H7 (cell line): ENCODE measurements around the gene REXO4. TPM values are rescaled to one million over a fixed set of nuclear protein-coding genes. Genes with fewer than 3 reads are reported as not detected.
A peak's percentile ranks its signal among the peaks of the same experiment; 100 is the strongest.

ENCODE experiments used
- DNase-seq: peaks from one replicate; pipeline ENCODE4 v3.0.0; 2012
- H3K27me3 ChIP-seq: 2 replicates; pipeline ENCODE4 v1.6.0; 2011; ENCODE audit warnings: mild to moderate bottlenecking, low read length; ENCODE audit not compliant: control insufficient read depth, insufficient read depth
- H3K36me3 ChIP-seq: replicated peaks from 2 replicates; pipeline ENCODE4 v1.5.1; 2011; ENCODE audit warnings: low read length; ENCODE audit not compliant: control insufficient read depth, insufficient read depth
- H3K4me3 ChIP-seq: 2 replicates; pipeline ENCODE4 v1.5.1; 2011; ENCODE audit warnings: low read depth, mild to moderate bottlenecking, control low read depth, low read length, moderate library complexity; ENCODE audit not compliant: insufficient read depth
- total RNA-seq: library from RNA; depleted of rRNA; stranded (reverse); fragments of >200 nt; shearing (Covaris generic); gene quantifications from 2 replicates; pipeline ENCODE4 v1.2.3, GENCODE V29; 2014; rRNA removed

The REXO4 gene, protein sequence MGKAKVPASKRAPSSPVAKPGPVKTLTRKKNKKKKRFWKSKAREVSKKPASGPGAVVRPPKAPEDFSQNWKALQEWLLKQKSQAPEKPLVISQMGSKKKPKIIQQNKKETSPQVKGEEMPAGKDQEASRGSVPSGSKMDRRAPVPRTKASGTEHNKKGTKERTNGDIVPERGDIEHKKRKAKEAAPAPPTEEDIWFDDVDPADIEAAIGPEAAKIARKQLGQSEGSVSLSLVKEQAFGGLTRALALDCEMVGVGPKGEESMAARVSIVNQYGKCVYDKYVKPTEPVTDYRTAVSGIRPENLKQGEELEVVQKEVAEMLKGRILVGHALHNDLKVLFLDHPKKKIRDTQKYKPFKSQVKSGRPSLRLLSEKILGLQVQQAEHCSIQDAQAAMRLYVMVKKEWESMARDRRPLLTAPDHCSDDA
- 28.5 and 33.5 TPM in 2 replicates for total RNA-seq

DNA sequence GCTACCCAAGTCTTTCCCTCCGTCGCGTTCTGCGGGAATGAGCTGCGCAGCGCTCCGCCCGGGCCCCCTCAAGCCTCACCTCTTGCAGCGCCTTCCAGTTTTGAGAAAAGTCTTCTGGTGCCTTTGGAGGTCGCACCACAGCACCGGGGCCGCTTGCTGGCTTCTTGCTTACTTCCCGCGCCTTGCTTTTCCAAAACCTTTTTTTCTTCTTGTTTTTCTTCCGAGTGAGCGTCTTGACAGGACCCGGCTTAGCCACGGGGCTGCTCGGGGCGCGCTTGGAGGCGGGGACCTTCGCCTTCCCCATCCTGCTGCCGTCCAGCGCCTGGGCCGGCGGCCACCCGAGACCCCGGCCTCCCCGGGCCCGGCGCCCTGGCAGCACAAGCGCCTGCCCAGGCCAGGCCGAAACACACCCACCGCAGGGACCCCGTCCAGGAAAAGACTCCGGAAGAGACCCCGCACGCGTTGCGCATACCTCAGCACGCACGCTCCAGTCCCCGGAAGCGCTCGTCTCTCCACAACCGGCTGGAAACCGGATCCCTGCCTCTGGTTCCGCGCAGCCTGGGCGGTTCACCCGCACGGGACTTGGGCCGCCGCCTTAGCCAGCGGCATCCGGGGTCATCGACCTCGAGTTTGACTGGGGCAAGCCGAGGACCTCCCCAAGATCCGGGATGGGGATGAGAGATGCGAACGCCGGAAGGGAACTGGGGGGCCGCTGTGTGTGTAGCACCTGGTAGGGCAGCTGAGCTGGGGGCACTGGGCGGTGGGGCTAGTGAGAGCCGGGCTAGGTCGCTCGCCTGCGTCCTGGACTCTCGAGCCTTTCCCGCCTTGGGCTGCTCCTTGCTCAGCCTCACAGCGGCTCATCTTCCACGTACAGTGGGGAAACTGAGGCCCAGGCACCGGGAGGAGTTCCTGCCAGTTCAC, at the start of gene REXO4:
REXO4 (minus strand) TSS at position 470 of the 921 bp plus-strand sequence; CDS start at position 304, 166 bp downstream.
- peaks cover 13% of the 10 kb centered on the region for H3K36me3 ChIP-seq
- peak within 1 kb of the TSS; percentile 74 for H3K4me3 ChIP-seq
- H3K27me3 ChIP-seq: no peaks in the 10 kb centered on the region
- peak; percentile 95 for DNase-seq

DNA sequence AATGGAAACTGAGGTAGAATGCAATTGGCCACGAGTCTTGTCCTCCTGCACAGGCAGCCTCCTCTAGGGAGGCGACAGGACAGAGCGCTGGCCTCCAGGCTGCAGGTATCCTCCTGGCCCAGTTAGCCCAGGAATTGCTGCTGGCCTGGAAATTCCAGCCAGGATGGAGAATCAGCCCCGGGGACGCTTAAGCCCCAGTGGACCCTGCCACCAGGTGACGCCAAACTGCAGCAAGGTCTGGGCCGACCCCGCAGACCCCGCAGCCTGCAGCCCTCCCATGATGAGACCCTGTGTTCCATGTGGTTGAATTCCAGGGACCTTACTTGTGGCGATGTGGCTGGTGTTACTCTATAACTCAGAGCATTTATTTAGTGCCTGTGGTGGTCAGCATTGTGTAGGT, 49.3 kb upstream of the REXO4 start:
- Histone ChIP-seq H3K27me3 (no peaks in the 10 kb centered on the region), H3K36me3 (no peaks in the 10 kb centered on the region; the same call in 1 of the 2 replicates), H3K4me3 (no peak overlapping the region)
- DNase-seq: peak; percentile 87

DNA sequence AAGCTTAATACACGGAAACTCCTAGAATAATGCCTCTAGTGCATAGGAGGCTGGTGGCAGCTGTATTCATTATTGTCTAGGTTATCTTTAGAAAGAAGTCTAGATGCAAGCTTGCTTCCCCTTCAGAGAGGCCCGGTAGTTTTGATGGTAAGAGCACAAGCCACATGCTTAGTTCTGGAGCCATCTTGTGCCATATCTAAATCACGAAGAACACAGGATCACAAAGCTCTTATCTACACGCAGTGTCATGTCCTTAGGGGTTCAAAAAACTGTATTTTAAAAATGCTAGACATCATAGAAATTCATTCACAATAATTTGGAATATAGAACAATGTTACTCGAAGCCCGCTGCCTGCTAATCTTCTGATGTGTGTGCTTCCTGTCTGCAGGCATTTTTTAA, 48.2 kb upstream of the REXO4 start:
- Histone ChIP-seq H3K27me3 (no peaks in the 10 kb centered on the region), H3K36me3 (no peaks in the 10 kb centered on the region; the same call in 1 of the 2 replicates), H3K4me3 (no peak overlapping the region)
- DNase-seq: no peak

DNA sequence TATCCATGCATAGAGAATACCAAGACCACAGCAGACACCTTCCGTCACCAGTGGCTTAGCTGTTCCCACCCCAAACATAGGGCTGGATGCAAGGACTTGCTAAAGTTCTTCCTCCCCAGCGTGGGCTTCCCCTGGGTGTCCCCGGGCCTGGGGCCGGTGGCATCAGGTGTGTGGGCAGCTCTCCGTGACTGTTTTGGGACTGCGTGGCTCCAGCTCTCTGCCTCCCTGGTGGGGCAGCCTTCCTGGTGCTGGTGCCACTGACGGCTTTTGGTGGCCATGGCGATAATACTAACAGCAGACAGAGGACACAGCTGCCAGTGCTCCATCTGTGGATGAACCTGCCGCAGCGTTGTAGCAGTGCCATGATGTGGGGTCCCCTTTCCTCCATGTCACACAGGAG, 46.8 kb upstream of the REXO4 start:
- H3K27me3 ChIP-seq: no peaks in the 10 kb centered on the region
- no peaks in the 10 kb centered on the region; the same call in 1 of the 2 replicates for H3K36me3 ChIP-seq
- H3K4me3 ChIP-seq: no peak overlapping the region
- DNase-seq: no peak

DNA sequence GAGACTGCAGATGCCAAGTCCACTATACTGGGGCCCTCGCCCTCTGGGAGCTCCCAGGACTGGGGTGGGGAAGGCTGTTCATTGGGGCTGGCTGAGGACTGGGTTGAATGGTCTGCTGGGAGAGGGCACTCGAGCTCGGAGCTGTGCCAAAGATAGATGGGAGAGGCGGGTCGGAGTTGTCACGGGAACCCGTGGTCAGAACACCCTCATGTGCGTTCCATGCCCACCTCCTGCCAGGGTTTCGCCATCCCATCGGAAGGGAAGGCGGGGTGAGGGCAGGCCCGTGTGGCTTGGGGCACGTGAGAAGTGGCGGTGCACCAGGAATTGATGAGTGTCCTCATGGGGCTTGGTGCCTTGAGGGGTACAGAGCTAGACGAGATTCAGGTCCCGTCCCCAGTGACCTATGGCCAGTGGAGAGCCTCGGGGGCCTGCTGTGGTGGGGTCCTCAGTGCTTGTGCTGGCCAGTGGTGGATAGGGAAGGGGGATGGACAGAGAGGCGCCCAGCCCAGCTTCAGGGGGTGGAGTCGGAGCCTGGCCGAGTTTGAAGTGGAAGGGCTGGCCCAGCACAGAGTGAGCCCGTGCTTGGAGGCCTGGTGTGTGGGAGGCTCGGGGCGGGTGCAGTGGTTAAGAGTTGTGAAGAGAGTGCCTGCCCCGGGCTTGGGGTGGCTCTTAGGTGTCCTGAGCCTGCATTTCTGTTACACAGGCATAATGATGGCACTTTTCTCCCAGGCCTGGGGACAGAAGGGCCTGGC, 46.2 kb upstream of the REXO4 start:
- no peaks in the 10 kb centered on the region; the same call in 1 of the 2 replicates for H3K36me3 ChIP-seq
- H3K27me3 ChIP-seq: no peaks in the 10 kb centered on the region
- H3K4me3 ChIP-seq: no peak overlapping the region
- DNase-seq: no peak

DNA sequence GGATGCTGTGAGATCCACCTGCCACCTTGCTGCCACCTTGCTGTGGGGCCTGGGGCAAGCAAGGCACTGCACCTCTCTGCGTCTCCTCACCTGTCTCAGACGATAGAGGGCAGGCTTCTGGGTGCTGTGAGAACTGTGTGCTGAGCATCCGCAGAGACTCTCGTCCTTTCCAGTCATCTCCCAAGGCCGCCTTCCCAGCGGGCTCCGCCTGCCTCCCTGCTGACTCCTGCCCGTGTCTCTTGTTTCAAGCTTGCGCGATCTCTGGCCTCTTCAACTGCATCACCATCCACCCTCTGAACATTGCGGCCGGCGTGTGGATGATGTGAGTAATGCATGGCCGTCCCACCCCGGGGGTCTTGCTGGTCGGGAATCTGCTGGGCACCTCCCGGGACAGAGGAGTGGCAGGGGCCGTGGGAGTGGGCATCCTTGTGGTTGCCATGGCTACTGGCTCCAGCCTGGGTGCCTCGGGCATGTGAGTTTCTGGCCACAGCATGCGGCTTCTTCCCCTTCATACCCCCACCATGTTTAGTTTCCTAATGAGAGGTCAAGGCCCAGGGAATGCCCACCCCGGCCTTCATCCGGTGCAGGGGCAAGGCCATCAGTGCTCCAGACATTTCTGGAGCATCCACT, 45.5 kb upstream of the REXO4 start:
- DNase-seq: peak; percentile 90
- no peak overlapping the region for H3K4me3 ChIP-seq
- no peaks in the 10 kb centered on the region; the same call in 1 of the 2 replicates for H3K36me3 ChIP-seq
- no peaks in the 10 kb centered on the region for H3K27me3 ChIP-seq

DNA sequence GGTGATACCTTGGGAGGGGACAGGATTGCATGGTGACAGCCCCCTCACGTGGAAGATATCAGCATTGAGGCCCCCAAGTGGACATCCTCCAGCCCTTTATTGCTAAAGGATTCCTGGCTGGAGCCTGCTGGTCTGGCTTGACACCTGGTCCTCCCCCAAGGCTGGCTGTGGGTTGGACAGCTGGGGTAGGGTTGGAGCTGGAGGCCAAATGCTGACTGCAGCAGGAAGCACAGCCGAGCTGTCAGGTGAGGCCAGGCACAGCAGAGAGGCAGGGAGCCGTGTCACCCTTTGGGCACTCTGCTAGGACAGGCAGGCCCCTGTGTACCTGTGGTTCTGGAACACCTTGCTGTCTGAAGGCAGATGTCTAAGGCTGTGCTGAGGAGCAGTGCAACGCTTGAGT, 44.2 kb upstream of the REXO4 start:
- H3K27me3 ChIP-seq: no peaks in the 10 kb centered on the region
- no peaks in the 10 kb centered on the region; the same call in 1 of the 2 replicates for H3K36me3 ChIP-seq
- H3K4me3 ChIP-seq: no peak overlapping the region
- DNase-seq: no peak

DNA sequence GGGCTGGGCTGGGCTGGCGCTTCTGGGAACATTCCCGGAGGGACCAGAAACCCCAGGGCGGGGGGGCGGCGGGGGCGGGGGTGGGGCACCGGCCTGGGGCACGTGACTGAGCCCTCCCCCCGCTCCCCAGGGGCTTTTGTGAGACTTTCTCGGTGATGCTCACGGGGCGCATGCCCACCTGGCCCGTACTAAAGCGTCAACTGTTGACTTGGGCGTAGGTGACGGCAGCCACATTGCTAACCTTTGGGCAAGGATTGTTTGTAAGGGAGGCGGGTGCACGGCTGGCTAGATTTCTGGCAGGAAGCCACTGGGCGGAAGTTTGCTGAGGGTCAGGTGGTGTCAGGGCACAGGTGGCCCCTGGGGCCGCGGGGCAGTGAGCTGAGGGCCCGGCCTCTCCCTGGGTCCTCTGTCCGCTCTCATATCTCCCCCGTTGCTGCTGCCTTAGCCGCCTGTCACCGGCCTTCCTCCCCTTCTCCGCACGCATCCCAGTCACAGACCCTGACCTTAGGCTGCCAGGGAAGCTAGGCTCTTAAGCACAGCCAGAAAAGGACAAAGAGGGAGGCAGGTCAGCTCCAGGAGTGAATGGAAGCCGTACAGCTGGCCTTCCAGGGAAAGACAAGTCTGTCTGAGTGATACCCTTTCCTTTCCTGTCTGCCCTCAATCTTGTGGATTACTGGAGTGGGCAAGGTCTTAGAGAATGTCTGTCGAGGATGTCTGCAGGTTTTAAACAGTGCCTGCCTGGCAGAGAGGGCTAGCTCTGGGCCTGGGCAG, 42.8 kb upstream of the REXO4 start:
- Histone ChIP-seq H3K36me3 (no peaks in the 10 kb centered on the region; the same call in 1 of the 2 replicates), H3K27me3 (no peaks in the 10 kb centered on the region), H3K4me3 (peak overlapping the region; percentile 81)
- DNase-seq: no peak

DNA sequence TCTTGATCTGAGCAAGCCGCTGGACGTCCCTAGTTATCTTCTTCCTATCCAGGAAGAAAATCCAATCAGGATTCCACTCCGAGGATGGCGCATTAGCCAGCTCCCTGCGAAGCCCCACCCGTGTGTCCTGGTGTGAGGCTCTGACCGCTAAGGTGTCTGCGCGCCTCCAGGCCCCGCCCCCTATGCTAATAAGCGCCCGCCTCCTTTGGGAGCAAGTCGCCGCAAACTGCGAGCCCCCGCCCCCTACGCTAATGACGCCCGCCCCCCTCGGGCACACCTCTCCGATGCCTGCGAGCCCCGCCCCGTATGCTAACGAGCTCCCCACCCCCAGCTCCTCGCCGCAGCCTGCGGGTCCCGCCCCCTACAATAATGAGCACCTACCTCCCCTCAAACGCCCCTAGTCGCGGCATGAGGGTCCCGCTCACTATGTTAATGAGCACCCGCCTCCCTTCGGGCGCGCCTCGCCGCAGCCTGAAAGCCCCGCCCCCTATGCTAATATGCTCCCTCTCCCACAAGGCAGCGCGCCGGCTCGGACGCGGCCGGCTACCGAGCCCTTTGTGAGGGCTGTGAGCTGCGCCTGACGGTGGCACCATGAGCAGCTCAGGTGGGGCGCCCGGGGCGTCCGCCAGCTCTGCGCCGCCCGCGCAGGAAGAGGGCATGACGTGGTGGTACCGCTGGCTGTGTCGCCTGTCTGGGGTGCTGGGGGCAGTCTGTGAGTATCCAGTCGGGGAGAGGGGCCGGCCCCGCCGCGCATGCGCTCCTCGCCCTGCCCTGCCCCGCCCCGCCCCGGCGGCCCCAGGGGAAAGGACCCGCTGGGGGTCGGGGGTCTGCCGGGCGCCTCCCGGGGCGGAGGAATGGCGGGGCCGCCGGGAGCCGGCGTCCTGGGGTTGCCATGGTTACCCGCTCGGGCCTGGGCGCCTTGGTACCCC, 41.9 kb upstream of the REXO4 start, which contains the start of gene CACFD1:
CACFD1 (plus strand) TSS at position 503 of the 929 bp plus-strand sequence; CDS start at position 592, 89 bp downstream.
- DNase-seq: peak; percentile 100

DNA sequence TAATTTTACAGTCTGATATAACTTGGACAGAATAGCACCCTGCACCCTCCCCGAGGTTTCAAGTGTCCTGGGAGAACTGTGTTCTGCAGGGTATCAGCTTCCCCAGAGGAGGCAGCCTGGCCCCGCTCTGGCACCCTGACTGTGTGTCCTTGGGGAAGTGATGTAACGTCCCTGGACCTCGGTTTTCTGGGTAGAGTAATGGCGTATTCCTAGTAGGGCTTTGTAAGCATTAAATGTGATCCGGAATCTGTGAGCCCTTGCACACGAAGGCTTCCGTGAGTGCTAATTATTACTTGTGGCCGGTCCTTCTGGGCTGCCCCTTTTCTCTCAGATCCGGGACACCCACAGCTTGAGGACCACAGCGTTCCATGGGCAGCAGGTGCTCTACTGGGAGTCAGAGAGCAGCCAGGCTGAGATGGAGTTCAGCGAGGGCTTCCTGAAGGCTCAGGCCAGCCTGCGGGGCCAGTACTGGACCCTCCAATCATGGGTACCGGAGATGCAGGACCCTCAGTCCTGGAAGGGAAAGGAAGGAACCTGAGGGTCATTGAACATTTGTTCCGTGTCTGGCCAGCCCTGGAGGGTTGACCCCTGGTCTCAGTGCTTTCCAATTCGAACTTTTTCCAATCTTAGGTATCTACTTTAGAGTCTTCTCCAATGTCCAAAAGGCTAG, 41.0 kb upstream of the REXO4 start:
- peak overlapping the region; percentile 45; the same call in 1 of the 2 replicates for H3K4me3 ChIP-seq
- no peak for DNase-seq

More for the DNA sequence above, 41.9 kb upstream of the REXO4 start, which contains the start of gene CACFD1:
- peak within 1 kb of the TSS; percentile 81 for H3K4me3 ChIP-seq
- no peaks in the 10 kb centered on the region for H3K27me3 ChIP-seq
- H3K36me3 ChIP-seq: no peaks in the 10 kb centered on the region; the same call in 1 of the 2 replicates

DNA sequence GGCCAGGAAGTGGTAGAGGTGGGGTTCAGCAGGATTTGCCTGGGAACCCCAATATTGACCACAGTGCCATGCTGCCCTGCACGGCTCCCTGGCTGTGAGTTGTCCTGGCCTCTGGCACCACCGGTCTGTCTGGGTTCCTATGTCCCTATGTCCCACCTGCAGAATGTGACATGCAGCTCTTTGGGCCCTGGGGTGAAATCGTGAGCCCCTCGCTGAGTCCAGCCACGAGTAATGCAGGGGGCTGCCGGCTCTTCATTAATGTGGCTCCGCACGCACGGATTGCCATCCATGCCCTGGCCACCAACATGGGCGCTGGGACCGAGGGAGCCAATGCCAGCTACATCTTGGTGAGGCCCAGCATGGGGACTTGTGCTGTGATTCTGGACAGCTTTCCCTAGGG, 39.9 kb upstream of the REXO4 start:
- no peaks in the 10 kb centered on the region for H3K36me3 ChIP-seq
- H3K4me3 ChIP-seq: no peak overlapping the region
- no peaks in the 10 kb centered on the region for H3K27me3 ChIP-seq
- DNase-seq: no peak

More for the DNA sequence above, 41.0 kb upstream of the REXO4 start:
- Histone ChIP-seq H3K27me3 (no peaks in the 10 kb centered on the region), H3K36me3 (no peaks in the 10 kb centered on the region)

DNA sequence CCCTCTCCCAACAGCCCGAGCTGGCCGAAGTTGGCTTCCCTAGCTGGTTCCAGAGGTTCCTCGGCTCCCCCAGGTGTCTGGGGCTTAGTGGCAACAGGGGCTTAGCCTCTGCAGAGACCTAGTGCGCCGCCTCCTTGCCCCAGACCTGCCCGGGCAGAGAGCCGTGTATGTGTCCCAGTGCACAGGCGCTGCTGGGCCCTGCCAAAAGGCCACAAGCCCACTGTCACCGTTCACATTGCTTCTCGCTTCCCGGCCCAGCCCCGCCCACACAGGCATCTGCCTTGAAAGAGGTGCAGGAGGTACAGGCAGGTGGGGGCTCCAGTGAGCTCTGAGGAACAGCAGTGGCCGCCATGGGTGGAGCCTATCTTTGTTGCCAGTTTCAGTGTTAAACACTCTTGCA, 39.4 kb upstream of the REXO4 start:
- Histone ChIP-seq H3K36me3 (no peaks in the 10 kb centered on the region), H3K4me3 (no peak overlapping the region), H3K27me3 (no peaks in the 10 kb centered on the region)
- DNase-seq: peak; percentile 77
